LNCAP (cell line): ENCODE measurements around the gene SPAG17.

Experiments
- TF ChIP-seq, protein P1 (sequence below): fragments of 450-650 bp; IDR thresholded peaks from 2 replicates; pipeline ENCODE4 v1.5.1; 2017; ENCODE audit warnings: mild to moderate bottlenecking

SPAG17 gene

GRCh38 chr1:118118469-118118868, 66.6 kb downstream of the SPAG17 start:
- TF ChIP-seq, protein P1, sequence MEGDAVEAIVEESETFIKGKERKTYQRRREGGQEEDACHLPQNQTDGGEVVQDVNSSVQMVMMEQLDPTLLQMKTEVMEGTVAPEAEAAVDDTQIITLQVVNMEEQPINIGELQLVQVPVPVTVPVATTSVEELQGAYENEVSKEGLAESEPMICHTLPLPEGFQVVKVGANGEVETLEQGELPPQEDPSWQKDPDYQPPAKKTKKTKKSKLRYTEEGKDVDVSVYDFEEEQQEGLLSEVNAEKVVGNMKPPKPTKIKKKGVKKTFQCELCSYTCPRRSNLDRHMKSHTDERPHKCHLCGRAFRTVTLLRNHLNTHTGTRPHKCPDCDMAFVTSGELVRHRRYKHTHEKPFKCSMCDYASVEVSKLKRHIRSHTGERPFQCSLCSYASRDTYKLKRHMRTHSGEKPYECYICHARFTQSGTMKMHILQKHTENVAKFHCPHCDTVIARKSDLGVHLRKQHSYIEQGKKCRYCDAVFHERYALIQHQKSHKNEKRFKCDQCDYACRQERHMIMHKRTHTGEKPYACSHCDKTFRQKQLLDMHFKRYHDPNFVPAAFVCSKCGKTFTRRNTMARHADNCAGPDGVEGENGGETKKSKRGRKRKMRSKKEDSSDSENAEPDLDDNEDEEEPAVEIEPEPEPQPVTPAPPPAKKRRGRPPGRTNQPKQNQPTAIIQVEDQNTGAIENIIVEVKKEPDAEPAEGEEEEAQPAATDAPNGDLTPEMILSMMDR = no peak

DNA sequence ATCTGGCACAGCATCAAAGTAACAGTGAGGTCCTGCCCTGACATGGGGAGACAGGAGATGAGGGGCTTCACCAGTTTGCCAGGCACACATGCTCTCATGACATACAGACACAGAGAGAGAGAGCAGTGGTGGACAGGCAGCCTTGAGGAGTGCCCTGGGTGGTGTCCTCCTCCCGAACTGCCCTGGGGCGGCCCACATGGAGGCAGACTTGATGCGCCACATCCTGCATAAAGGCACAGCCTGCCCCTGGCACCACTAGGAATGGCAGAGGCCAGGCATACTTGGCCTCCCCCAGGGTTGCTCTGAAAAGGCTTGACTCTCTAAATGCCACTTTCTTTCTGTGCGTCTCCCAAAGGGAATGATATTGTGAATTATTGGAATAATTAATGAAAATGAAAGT, 67.5 kb downstream of the SPAG17 start:
- TF ChIP-seq, protein P1 = no peak

GRCh38 chr1:118116909-118117308, 68.1 kb downstream of the SPAG17 start:
- TF ChIP-seq, protein P1 = no peak

DNA sequence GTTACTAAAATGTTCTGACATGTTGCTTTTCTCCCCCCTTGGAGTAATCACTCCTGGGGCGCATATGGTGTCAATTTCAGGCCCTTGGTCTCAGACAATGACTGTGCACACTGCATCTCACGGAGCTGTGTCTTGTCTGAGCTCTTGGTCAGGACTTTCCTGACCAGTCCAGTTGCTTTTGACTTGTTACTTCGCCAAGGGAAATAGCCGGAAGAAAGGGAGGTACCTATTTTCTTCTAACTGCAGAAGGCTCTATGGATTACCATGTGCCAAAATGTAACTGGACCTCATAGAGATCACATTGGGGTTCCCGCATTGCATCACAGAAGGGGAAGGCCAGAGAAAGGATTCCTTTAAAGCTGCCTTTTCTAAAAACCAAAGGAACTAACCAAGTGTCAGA, 68.6 kb downstream of the SPAG17 start:
- TF ChIP-seq, protein P1 = no peak

DNA sequence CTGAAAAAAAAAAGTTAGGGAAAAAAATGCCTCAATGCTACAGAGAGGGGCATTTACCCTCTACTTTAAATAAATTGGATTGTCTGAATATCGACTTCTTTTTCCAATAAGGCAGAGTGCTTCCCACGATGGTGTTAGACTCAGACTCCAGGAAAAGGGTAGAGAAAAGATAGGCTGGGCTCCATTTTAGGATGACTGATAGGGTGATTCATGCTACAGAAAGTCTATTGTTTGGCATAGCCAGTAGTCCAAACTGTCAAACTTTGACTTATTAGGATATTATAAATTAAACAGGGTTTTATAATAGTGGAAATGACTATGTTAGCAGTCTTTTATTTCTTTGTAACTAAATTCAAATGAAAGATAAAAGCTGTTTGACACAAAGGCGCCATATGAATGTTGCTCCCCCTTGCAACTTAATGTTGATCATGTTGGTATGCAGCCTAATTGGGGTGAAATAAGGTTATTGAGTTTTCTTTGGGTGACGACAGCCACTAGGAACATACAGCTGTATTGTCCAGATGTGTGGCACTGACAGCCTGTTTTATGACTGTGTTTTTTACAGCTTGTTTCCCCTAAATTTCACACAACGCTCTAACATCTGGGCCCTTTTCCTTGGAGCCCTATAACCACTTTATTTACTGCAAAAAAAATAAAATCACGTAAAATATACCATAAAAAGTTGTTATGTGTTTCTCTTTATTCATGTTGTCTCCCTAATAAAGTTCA, 69.3 kb downstream of the SPAG17 start:
- TF ChIP-seq, protein P1 = no peak

- TF ChIP-seq, protein P1 = no peak
Observed at GRCh38 chr1:118113261-118113660, 71.8 kb downstream of the SPAG17 start.

DNA sequence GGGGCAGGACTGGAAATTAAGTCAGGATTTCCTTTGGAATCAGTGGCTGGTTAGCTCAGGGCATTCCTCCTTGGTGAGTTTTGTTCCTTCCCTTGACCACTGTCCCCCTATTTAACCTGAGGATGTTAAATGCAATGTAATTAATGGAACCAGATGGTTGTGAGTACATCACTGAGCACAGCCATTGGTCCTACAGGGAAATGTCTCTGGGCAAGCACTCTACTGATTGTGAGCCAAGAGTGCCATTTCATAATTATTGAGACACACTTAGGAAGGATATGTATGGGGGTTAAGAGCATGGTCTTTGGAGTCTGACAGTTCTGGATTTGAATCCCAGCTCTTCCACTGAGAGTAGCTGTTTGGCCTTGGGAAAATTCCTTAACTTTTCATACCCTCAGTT, 74.4 kb downstream of the SPAG17 start:
- TF ChIP-seq, protein P1 = no peak

DNA sequence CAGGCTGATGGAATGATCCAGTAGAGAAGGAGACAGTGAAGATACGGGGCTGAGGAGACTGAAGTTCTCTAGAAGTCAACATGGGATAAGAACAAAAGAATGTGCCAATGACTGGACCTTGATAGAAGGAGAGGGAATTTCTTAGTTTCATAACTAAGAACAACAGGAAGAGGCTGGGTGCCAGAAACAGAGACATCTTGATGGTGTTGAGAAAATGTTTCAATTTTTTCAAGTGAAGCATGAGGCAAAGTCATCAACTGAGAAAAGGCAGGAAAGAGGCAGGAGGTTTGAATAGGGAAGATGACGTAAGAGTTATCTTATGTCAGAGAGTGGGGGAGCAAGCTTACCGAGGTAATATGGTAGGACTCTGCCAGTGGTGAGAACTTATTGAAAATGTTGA, 80.1 kb downstream of the SPAG17 start:
- TF ChIP-seq, protein P1 = no peak
